ENCODE measurements around the gene CHD9. TPM values are rescaled to one million over a fixed set of nuclear protein-coding genes. Genes with fewer than 3 reads are reported as not detected.

The CHD9 gene
- total RNA-seq, 1 experiment from 2014 or later: 18.9 TPM

- TF ChIP-seq RAD21 (IDR thresholded peaks at IDR 0.05; ENCODE audit: low read depth): no peak
Observed at GRCh38 chr16:53249331-53249730, 194.5 kb downstream of the CHD9 start (continued).

- Histone ChIP-seq H3K4me1 (ENCODE audit: control insufficient read depth in 1 of 2, insufficient read depth in 2 of 2, low read length in 2 of 2) (no peaks in the 10 kb centered on the region), H3K9me3 (ENCODE audit: control insufficient read depth in 1 of 2, insufficient read depth in 1 of 2, low read depth in 1 of 2, low read length in 2 of 2) (no peaks in the 10 kb centered on the region), H3K27me3 (ENCODE audit: insufficient read depth, low read length) (no peaks in the 10 kb centered on the region), H3K9ac (ENCODE audit: low read length) (no peak overlapping the region), H3K4me3 (replicated peaks in 1 of 2; ENCODE audit: low read depth in 1 of 2, low read length in 2 of 2) (no peak overlapping the region), H2AFZ (ENCODE audit: low read depth, low read length, poor library complexity, severe bottlenecking) (no peak overlapping the region), H4K20me1 (ENCODE audit: insufficient read depth) (no peaks in the 10 kb centered on the region), H3K9me2 (ENCODE audit: insufficient read depth) (no peaks in the 10 kb centered on the region), H3K36me3 (ENCODE audit: control insufficient read depth in 1 of 2, insufficient read depth in 2 of 2, low read length in 2 of 2) (no peaks in the 10 kb centered on the region; a peak in 1 of 4 replicates), H3K27ac (ENCODE audit: low read depth, low read length) (no peak overlapping the region), H3K79me2 (ENCODE audit: insufficient read depth, low read length) (no peaks in the 10 kb centered on the region), H3K4me2 (ENCODE audit: low read length) (no peak overlapping the region)
- ChIA-PET CTCF (no interaction called here), RAD21 (ENCODE audit: low non-redundant PET in 1 of 2, low total read pairs in 2 of 2, uncharacterized antibody in 2 of 2, unreplicated experiment in 2 of 2) (no interaction called here), POLR2A (no interaction called here)
- TF ChIP-seq ZFX (IDR thresholded peaks at IDR 0.05) (no peak), ATF3 (IDR thresholded peaks at IDR 0.05) (no peak), CTCF (IDR thresholded peaks at IDR 0.05 in 2 of 3, conservative IDR thresholded peaks at IDR 0.05 in 1 of 3; ENCODE audit: borderline replicate concordance in 1 of 3, insufficient read depth in 1 of 3, low read depth in 2 of 3, low read length in 2 of 3) (no peak), CEBPB (IDR thresholded peaks at IDR 0.05; ENCODE audit: low read depth) (no peak), RAD21 (IDR thresholded peaks at IDR 0.05; ENCODE audit: low read depth) (no peak), CBX3 (IDR thresholded peaks at IDR 0.05; ENCODE audit: low read depth) (no peak), REST (IDR thresholded peaks at IDR 0.05; ENCODE audit: low read depth) (no peak), SP1 (IDR thresholded peaks at IDR 0.05; ENCODE audit: low read depth) (no peak), EGR1 (IDR thresholded peaks at IDR 0.05; ENCODE audit: low read depth) (no peak), ZBTB33 (IDR thresholded peaks at IDR 0.05; ENCODE audit: extremely low read depth, insufficient replicate concordance, low read length) (no peak), POLR2A (IDR thresholded peaks at IDR 0.05; ENCODE audit: borderline replicate concordance, extremely low read depth, insufficient read depth, insufficient read length) (no peak), EZH2 (IDR thresholded peaks at IDR 0.05) (no peak), MAX (IDR thresholded peaks at IDR 0.05) (no peak), ZNF274 (IDR thresholded peaks at IDR 0.05; ENCODE audit: low read depth, low read length) (no peak), SIN3A (IDR thresholded peaks at IDR 0.05; ENCODE audit: low read depth) (no peak), YY1 (IDR thresholded peaks at IDR 0.05; ENCODE audit: extremely low read depth, insufficient replicate concordance, low read depth, low read length) (no peak), POLR2AphosphoS5 (IDR thresholded peaks at IDR 0.05; ENCODE audit: low read depth, low read length) (no peak), JUND (IDR thresholded peaks at IDR 0.05) (no peak), TCF7L2 (IDR thresholded peaks at IDR 0.05; ENCODE audit: borderline replicate concordance, extremely low read depth, insufficient read depth, insufficient read length) (no peak), SRF (IDR thresholded peaks at IDR 0.05; ENCODE audit: low read depth) (no peak)
- DNase-seq (ENCODE audit: low read depth, low spot score) (no peak), ATAC-seq (no peak)
- intact Hi-C loops (cut with micrococcal nuclease): no loop called here
- no TSS peak for BruUV-seq (replicated peaks)
Observed at GRCh38 chr16:53257001-53257400, 202.2 kb downstream of the CHD9 start.

Measured in HCT116 (cell line).